Fibroblast of peridontal ligament (primary cell): ENCODE results near the gene GHSR.
A peak's percentile ranks its signal among the peaks of the same experiment; 100 is the strongest.

ENCODE experiments used
- DNase-seq: peaks from one replicate; pipeline ENCODE4 v3.0.0-alpha.2; 2010; ENCODE audit errors: extremely low read depth

The GHSR gene, protein sequence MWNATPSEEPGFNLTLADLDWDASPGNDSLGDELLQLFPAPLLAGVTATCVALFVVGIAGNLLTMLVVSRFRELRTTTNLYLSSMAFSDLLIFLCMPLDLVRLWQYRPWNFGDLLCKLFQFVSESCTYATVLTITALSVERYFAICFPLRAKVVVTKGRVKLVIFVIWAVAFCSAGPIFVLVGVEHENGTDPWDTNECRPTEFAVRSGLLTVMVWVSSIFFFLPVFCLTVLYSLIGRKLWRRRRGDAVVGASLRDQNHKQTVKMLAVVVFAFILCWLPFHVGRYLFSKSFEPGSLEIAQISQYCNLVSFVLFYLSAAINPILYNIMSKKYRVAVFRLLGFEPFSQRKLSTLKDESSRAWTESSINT

DNA sequence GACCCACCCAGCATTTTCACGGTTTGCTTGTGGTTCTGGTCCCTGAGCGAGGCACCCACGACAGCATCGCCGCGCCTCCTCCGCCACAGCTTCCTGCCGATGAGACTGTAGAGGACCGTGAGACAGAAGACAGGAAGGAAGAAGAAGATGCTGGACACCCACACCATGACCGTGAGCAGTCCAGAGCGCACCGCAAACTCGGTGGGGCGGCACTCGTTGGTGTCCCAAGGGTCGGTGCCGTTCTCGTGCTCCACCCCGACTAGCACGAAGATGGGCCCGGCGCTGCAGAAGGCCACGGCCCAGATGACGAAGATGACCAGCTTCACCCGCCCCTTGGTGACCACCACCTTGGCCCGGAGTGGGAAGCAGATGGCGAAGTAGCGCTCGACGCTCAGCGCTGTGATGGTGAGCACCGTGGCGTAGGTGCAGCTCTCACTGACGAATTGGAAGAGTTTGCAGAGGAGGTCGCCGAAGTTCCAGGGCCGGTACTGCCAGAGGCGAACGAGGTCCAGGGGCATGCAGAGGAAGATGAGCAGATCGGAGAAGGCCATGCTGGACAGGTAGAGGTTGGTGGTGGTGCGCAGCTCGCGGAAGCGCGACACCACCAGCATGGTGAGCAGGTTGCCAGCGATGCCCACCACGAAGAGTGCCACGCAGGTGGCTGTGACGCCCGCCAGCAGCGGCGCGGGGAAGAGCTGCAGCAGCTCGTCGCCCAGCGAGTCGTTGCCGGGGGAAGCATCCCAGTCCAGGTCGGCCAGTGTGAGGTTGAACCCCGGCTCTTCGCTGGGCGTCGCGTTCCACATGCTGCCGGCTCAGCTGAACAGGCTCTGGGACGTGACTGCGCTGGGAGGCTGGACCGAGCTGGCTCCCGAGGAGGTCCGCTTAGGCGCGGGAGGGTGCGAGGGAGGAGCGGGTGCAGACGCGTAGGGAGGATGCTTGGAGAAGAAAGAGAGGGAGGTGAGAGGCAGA, at the start of gene GHSR:
Gene GHSR, minus strand, starts transcription at position 846 of the 969 bp plus-strand sequence. Its CDS starts 43 bp downstream, at position 803.
- DNase-seq = no peak

DNA sequence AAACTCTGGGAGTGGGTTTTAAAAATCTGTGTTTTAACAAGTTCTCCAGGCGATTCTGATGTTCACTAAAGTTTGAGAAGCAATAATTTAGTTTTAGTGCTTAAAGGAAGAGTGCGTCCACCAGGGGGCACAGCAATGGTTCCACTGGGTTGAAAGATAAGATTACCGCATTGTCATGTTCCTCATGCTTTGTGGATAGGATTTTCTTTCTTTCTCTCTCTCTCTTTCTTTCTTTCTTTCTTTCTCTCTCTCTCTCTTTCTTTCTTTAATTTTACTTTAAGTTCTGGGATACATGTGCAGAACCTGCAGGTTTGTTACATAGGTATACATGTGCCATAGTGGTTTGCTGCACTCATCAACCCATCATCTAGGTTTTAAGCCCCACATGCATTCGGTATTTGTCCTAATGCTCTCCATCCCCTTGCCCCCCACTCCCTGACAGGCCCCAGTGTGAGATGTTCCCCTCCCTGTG, 42.0 kb upstream of the GHSR start:
- DNase-seq = peak; percentile 87

DNA sequence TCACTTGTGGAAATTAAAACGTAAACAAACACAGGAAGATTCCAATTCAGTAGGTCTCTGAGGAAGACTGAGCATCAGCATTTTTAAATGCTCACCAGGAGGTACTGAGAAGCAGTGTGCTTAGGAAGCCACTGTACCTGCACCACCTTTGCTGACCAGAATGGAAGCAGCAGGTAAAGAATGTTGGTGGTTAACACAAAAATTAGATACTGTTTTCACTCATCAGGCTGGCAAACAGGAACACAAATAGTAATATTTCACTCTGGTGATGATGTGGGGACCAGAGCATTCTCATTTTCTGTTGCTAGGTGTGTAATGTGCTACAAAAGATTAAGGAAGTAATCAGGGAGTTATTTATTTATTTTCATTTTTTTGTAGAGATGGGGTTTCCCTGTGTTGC, 29.9 kb upstream of the GHSR start:
- no peak for DNase-seq

DNA sequence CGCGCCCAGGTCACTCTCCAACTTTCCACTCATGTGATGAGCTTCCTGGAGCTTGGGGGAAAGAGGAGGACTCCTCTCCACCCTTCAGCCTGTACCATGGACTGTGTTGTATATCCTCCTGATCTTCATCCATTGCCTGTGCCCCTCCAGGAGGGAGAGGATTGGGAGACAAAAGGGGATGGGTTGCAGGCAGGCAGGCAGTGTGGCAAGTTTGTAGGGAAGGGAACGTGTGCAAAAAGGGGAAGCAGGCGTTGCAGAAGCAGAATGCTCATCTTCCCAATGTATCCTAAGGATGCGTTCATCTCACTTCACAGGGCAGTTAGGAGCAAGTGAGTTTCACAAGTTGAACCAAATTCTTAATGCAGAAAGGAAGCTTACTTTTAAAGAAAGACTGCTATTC, 28.1 kb upstream of the GHSR start:
- DNase-seq = no peak

DNA sequence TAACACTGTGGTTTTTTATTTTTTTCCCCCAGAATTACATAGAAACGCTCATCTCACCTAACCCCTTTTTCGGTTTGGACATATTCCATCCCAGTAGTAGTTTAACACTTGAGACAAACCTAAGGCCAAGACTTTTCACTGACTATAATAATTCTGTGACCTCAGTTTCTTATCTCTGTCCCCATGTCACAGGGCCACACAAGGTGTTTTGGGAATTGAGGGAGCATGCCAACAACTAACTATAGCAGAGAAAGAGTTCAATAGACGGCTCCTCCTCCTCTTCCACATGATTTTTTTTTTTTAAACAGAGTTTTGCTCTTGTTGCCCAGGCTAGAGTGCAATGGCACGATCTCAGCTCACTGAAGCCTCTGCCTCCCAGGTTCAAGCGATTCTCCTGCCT, 27.4 kb upstream of the GHSR start:
- DNase-seq = no peak

DNA sequence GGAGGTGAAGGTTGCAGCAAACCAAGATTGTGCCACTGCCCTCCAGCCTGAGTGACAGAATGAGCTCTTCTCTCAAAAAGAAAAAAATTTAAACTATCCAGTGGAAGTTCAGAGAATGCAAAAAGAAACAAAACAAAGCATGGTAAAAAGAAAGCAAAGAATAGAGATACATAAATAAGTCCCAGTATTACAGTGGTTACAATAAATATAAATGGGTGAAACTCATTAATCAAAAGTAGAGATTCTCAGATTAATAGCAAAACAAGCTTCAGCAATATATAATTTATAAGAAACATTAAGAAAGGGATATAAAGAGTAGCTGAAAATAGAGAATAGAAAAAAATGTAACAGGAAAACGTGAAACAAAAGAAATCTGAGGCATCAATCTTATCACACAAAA, 23.6 kb upstream of the GHSR start:
- DNase-seq = no peak

DNA sequence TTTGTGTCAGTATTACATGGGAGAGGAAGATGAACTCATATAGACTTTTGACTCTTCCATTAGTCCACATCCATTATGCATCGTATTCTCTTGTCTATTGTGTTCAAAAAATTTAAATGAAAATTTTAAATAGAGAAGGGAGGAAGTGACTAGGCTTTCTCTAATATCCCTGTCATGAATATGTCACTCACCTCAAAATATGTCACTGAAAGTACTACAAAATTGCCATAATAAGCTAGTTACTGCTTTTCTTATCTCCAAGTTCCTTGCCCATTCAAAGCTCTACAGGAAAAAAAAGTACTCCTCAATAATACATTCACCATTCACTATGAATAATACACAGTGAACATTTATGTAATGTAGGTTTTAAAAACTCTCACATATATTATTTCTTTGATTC, 22.3 kb upstream of the GHSR start:
- no peak for DNase-seq

DNA sequence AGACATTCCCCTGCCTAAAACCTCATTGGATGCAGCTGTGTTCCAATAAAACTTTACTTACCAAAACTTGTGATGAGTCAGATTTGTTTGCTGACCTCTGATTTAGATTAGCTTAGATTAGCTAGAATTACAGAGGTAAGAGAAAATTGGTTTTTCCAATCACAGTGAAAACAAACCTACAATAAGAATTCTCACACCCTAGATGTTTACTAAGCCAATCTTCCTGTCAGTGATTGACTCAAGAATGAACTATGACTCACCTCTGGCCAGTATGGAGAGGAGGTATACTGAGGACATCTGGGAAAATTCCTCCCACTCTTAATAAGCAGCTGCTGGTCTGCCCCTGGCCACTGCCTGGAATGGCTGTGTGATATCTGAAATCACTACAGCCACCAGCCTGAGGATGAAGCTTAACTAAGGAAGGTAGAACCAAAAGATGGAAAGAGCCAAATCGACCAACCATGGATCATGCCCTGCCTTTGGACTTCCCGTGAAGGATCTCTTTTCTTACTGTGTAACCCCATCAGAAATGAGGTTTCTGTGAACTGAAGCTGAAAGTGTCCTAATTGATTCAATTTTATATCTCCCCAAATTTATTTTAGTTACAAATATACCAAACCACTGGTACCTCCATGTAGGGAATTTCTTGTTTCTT, 19.0 kb upstream of the GHSR start:
- DNase-seq = no peak

DNA sequence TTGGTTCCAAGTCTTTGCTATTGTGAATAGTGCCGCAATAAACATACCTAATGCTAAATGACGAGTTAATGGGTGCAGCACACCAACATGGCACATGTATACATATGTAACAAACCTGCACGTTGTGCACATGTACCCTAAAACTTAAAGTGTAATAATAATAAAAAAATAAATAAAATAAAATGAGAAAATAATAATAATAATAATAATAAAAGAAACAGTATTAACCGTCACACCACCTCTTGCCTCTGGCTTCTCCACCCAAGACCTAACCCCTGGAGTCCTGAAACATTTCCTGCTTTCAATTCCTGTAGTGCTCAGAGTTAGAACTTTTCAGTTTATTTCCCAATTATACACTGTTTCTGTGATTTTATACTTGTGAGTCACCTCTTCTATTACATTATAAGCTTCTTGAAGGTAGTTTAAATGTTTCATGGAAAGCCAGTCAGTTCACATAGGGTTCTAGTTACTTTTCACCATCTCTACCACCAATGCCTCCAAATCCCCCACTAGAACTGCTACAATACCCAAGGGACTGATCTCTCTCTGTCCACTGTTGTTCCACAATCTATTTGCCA, 18.4 kb upstream of the GHSR start:
- no peak for DNase-seq

DNA sequence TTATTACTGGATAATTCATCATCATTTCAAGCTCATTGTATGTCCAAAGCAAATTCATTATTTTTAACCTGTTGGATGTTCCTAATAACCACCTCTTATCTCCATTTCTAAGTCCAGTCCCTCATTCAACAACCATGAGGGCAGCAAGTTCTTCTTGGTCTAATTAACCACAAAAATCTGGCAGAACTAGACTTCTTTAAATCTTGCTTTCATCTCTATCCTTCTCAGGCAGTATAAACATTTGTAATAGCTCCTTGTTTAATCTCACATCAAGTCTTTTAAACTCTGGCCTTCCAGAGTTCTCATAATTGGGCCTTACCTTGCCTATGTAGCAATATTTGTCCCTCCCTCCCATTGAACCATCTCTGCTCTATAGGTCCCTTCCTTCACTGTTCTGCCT, 17.0 kb upstream of the GHSR start:
- DNase-seq = no peak

DNA sequence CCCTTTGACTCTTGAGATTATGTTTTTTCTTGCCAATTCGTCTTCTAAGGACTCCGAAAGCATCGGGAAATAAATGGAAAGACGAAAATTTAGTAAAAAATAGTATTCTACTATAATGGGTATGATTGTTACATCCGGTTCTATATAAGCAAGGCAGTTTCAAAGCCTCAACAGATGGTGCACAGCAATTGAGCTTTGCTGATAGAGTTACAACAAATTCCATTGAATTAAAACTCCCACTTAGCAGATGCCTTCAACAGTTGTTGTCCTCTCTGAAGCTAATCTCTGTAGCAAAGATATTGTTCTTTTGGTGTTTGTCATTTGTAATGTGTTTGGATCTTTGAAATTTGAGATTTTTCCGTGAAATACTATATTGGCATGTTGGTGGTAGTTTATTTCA, 16.1 kb upstream of the GHSR start:
- DNase-seq = no peak

DNA sequence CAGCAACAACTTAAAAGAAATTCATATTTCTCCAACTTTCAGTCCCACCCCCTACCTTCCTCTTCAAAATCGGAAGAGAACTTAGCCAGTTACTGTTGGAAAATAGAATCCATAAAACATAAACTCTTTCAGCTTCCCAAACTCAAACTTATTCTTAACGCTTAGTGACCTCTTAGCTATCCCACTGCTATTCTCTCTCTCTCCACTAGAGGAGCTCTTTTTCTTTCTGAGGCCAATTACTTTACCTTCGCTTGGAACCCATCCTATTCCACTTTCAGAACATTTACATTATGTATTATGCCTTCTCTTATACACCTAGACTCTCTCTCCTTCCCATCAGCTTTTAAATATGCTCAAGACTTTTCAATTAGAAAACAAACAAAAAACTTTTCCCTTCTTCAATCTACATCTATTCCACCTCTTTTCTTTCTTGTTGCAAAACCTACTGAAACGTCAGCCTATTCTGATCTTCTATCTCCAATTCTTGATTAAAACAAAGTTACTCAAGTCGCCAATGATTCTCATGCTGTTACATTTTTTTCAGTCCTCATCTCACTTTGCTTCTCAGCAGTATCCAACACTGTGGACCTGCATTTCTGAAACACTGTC, 13.4 kb upstream of the GHSR start:
- peak; percentile 30 for DNase-seq

DNA sequence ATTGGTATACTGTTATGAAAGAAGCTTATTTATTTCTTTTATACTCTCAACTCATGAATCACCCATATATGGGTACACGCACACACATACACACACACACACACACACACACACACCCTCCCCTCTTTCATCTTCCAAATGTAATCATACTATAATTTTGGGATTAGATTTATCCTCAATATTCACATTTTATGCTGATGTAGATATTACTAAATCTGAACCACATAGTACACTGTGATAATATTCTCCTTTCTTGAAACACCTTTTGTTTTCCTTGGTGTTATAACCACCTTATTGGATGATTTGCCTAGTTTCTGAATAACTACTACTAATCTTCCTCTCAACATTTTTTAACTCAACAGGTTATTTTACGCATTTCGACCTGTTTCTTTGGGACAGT, 8.1 kb upstream of the GHSR start:
- DNase-seq = no peak

DNA sequence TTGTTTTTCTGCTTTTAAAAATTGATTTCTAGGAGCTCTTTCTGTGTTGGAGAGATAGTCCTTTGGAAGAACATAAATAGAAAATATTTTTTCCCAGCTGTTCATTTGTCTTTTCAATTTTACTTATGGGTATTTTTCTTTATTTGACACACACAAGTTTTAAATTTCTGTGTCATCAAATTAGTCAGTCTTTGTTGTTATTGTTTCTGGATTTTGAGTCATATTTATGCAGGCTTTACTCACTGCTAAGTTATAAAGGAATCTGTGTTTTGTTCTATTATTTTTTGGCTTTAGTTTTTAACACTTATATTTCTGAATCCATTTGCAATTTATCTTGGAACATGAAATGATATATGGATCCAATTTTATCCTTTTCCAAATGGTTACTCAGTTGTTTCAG, 5.9 kb upstream of the GHSR start:
- no peak for DNase-seq

DNA sequence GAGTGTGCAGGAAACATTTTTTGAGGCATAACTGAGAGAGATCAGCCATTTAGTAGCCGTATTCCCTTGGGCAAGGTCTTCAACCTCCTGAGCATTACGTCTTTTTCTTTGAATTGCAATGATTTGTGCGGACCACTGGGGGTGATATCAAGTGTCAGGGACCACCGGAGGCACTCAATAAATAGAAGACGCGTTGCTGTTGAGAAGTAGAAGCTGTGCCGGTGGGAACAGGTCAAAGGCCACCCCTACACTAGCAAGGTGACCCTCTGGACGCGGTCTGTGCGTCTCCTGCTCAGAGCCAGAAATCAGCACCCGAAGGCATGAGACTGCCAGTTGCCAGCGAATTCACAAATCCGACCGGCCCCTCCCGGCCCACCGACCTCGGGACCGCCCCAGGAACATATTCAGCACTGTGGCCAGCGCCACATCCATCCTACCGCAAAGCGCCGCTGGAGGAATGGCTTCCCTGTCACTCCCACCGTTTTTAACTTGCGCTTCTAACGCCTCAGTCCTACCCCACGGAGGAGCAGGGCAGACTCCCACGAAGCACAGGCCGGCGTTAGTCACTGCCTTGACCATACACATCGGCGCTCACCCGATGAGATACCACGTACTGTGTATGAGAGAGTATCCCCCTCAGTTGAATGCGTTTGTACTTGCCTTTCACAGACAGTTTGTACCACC, 1.4 kb upstream of the GHSR start:
- peak; percentile 24 for DNase-seq

DNA sequence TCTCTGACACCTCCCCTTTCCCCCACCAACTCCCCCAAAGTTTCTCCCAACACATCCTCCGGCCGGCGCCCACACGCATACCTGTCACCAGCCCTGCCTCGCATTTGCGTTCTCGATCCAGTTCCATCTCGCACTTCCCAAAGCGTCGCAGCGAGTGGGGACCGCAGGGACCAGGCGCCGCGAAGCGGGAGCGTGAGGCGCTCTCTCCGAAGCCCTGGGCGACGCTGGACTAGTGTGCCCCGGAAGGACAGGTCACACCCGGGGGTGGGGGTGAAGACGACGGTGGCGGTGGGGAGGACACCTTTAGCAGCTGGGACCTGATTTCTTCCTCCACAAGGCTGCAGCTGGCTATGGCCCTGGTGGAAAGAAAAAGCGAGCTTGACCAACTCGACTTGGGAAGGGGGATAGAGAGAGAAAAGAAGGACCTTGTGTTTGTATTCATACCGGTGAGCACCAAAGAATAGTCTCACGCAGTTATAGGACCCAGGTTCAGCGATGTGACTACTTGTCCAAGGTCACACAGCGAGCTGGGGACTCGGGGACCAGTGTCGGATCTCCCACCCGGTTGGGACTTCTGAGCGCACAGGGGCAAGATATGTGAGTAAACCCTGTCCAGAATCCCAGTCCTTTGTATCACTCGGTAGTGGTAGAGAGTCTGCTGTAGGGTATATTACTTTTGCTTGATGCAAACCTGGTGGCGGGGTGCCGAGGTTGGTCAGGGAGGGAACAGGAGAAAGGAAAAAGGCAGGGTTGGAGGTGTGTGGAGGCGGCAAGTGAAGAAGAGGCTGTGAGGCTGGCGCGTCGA, 607 bp upstream of the GHSR start:
- DNase-seq = no peak

DNA sequence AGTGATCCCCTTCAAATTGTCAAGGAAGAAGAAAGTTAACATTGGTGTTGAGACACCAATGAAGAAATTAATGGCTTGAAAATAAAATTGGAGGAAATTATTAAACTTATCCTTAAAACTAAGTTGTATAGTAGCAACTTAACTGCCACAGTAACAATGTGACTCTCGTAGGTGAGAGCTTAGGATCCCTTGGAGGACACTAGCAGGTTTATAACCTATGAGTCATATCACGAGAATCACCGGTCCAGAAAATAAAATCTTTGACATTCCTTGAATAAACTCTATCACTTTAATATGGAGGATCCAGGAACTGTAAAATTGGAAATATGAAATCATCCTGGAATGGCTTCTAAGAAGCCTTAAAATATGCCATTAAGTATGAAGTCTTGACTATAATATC, 2.1 kb downstream of the GHSR start:
- DNase-seq = no peak

DNA sequence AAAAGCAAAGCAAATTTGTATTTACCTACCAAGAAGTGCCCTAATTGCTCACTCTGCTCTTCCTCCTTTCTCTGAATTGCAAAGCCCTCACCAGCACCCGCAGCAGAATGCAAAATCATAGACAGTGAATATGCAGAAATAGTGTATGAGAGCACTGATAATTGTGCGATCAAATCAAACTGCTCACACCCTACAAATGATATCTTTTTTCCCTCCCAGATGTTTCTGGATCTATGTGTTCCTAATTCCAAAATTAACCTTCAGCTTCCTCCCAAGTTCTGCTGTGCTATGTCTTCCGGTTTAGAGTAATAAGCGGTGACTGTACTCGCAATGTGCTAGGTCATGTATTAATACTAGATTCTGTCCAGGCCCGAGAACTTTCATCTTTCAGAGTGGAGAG, 3.4 kb downstream of the GHSR start:
- no peak for DNase-seq

DNA sequence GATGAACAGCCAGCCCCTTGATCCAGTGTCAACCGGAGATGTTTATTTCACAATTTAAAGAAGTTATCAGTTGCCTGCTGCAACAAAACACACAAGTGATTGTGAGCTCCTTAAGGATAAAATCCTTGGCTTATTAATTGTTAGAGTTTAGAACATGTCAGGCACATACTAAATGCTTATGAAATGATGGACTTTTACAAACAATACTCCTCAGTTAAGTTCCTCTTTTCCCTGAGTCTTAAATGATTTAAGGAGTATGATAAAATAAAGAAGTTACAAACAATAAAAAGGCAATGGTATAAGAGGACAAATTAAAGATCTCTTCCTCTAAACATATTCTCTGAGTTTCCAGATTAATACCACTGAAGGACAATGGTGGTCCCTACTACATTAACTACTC, 5.7 kb downstream of the GHSR start:
- DNase-seq = no peak

DNA sequence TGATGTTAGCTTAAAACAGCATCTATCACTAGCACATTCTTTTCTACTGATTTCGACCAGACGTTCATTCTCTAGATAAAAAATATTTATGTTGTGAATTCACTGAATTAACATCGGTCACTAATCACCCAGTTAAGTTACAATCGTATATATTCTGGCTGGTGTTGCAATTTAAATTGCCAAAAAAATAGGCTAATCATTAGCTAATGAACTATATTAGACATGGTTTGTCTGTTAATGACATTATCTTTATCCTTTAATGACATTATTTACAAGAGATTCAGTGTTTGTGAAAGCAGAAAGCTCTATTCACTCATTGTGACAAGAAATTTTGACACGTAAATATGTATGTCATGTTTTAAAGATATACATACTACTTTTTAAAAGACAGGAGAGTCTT, 6.7 kb downstream of the GHSR start:
- DNase-seq = no peak
